ENCODE results near the gene HSF5.

GRCh38 chr17:58398574-58399266, 89.5 kb downstream of the HSF5 start:
- TF ChIP-seq, protein P1, sequence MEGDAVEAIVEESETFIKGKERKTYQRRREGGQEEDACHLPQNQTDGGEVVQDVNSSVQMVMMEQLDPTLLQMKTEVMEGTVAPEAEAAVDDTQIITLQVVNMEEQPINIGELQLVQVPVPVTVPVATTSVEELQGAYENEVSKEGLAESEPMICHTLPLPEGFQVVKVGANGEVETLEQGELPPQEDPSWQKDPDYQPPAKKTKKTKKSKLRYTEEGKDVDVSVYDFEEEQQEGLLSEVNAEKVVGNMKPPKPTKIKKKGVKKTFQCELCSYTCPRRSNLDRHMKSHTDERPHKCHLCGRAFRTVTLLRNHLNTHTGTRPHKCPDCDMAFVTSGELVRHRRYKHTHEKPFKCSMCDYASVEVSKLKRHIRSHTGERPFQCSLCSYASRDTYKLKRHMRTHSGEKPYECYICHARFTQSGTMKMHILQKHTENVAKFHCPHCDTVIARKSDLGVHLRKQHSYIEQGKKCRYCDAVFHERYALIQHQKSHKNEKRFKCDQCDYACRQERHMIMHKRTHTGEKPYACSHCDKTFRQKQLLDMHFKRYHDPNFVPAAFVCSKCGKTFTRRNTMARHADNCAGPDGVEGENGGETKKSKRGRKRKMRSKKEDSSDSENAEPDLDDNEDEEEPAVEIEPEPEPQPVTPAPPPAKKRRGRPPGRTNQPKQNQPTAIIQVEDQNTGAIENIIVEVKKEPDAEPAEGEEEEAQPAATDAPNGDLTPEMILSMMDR (IDR thresholded peaks at IDR 0.05) = no peak
- no peak for TF ChIP-seq POLR2A (IDR thresholded peaks at IDR 0.05)
